ENCODE results near the gene RBM14.

DNA sequence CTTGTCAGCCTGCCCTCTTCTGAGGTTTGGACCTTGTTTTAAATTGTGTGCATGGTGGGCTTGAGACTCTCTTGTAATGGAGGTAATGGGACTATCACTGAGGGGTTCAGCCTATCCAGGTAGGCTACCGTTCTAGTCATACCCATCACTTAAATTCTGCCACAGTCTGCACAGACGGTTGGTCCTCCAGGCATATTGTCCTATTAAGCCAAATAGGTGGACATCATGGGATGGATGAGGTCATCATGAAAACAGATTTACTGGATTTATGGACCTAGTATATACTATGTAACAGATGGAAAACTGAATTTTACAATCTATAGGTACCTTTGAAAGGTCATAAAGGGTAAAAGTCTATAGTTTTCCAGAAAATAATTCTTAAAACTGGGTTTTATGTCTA lies 12.9 kb downstream of the RBM14 start:
- TF ChIP-seq CTCF (IDR thresholded peaks at IDR 0.05) (no peak), POLR2A (IDR thresholded peaks at IDR 0.05) (no peak)
